Skeletal muscle tissue (tissue), 4 donors: ENCODE measurements around the gene BBS5. TPM values are rescaled to one million over a fixed set of nuclear protein-coding genes. Genes with fewer than 3 reads are reported as not detected.
"Not testable (repeated sequence)": the region's sequence is repeated elsewhere in the genome, so short reads cannot be mapped to it uniquely, and the experiment has no call there.

Experiments
- H3K27ac ChIP-seq: one replicate; pipeline ENCODE4 v1.7.0; 2013; ENCODE audit warnings: mild to moderate bottlenecking, low read depth, low read length, inconsistent platforms
- H3K27me3 ChIP-seq, 3 donors: one replicate each; pipeline ENCODE4 v1.7.0; 2013; ENCODE audit warnings: low read length in 3 of 3; ENCODE audit not compliant: control insufficient read depth in 3 of 3, insufficient read depth in 3 of 3
- H3K36me3 ChIP-seq, 3 donors: one replicate each; pipeline ENCODE4 v1.7.0; 2013; ENCODE audit warnings: low read length in 3 of 3; ENCODE audit not compliant: control insufficient read depth in 3 of 3, insufficient read depth in 3 of 3
- H3K4me1 ChIP-seq, 3 donors: one replicate each; pipeline ENCODE4 v1.7.0; 2013; ENCODE audit warnings: low read length in 3 of 3, mild to moderate bottlenecking in 3 of 3; ENCODE audit not compliant: control insufficient read depth in 3 of 3, insufficient read depth in 3 of 3
- H3K4me3 ChIP-seq, 3 donors: one replicate each; pipeline ENCODE4 v1.7.0; 2013; ENCODE audit warnings: low read length in 3 of 3
- H3K9ac ChIP-seq, 3 donors: one replicate each; pipeline ENCODE4 v1.7.0; 2013; ENCODE audit warnings: low read length in 3 of 3, mild to moderate bottlenecking in 3 of 3, moderate library complexity in 2 of 3, low read depth in 1 of 3
- H3K9me3 ChIP-seq, 3 donors: one replicate each; pipeline ENCODE4 v1.7.0; 2013; ENCODE audit warnings: low read length in 3 of 3; ENCODE audit not compliant: control insufficient read depth in 3 of 3
- total RNA-seq: library from RNA; depleted of rRNA; stranded (reverse); fragments of >200 nt; gene quantifications from one replicate; pipeline ENCODE4 v1.2.3, GENCODE V29; 2014
- donor health status: Osteomylitis.

BBS5 gene
- total RNA-seq: 8.4 TPM

GRCh38 chr2:169479257-169480078, at the start of gene BBS5:
Gene BBS5 (plus strand): TSS chr2:169479494. CDS start chr2:169479554, 60 bp downstream.
- Histone ChIP-seq H3K9ac (peak within 1 kb of the TSS; percentile 82 to 88 (median 88)), H3K36me3 (peaks cover 0 to 18% (median 7%) of the 10 kb centered on the region in 3 donors), H3K9me3 (no peaks in the 10 kb centered on the region), H3K4me1 (peaks cover 7 to 16% (median 15%) of the 10 kb centered on the region in 3 donors), H3K27me3 (no peaks in the 10 kb centered on the region), H3K27ac (peak within 1 kb of the TSS; percentile 67), H3K4me3 (peak within 1 kb of the TSS; percentile 87 to 93 (median 91))

GRCh38 chr2:169431772-169432171, 47.5 kb upstream of the BBS5 start:
- not testable (repeated sequence) for H3K27me3 ChIP-seq, H3K4me1 ChIP-seq, H3K9me3 ChIP-seq, H3K4me3 ChIP-seq, H3K27ac ChIP-seq, H3K9ac ChIP-seq, H3K36me3 ChIP-seq

- not testable (repeated sequence) for H3K27ac ChIP-seq, H3K27me3 ChIP-seq, H3K4me1 ChIP-seq, H3K9ac ChIP-seq, H3K9me3 ChIP-seq, H3K4me3 ChIP-seq, H3K36me3 ChIP-seq
Measured at GRCh38 chr2:169434236-169434635, 45.1 kb upstream of the BBS5 start.

- no peak overlapping the region for H3K27ac ChIP-seq
- H3K9ac ChIP-seq: no peak overlapping the region
- H3K4me3 ChIP-seq: no peak overlapping the region
- peaks cover 0 to 6% (median under 1%) of the 10 kb centered on the region in 3 donors for H3K27me3 ChIP-seq
- no peaks in the 10 kb centered on the region for H3K36me3 ChIP-seq
- no peaks in the 10 kb centered on the region for H3K4me1 ChIP-seq
- H3K9me3 ChIP-seq: no peaks in the 10 kb centered on the region
Measured at GRCh38 chr2:169438466-169439072, 40.7 kb upstream of the BBS5 start.

GRCh38 chr2:169439900-169440299, 39.4 kb upstream of the BBS5 start:
- Histone ChIP-seq H3K9ac (no peak overlapping the region), H3K4me1 (no peaks in the 10 kb centered on the region), H3K36me3 (no peaks in the 10 kb centered on the region), H3K4me3 (no peak overlapping the region), H3K27me3 (peaks cover 0 to 6% (median 0%) of the 10 kb centered on the region in 3 donors), H3K9me3 (no peaks in the 10 kb centered on the region), H3K27ac (no peak overlapping the region)

- H3K9ac ChIP-seq: no peak overlapping the region
Measured at GRCh38 chr2:169446452-169446851, 32.8 kb upstream of the BBS5 start.

GRCh38 chr2:169448316-169448715, 31.0 kb upstream of the BBS5 start:
- no peaks in the 10 kb centered on the region for H3K9me3 ChIP-seq
- no peak overlapping the region for H3K27ac ChIP-seq
- H3K9ac ChIP-seq: no peak overlapping the region
- no peaks in the 10 kb centered on the region for H3K36me3 ChIP-seq
- no peaks in the 10 kb centered on the region for H3K4me1 ChIP-seq
- H3K4me3 ChIP-seq: no peak overlapping the region
- no peaks in the 10 kb centered on the region for H3K27me3 ChIP-seq

More at GRCh38 chr2:169446452-169446851, 32.8 kb upstream of the BBS5 start:
- no peaks in the 10 kb centered on the region for H3K4me1 ChIP-seq
- H3K27ac ChIP-seq: no peak overlapping the region
- no peaks in the 10 kb centered on the region for H3K27me3 ChIP-seq
- H3K36me3 ChIP-seq: no peaks in the 10 kb centered on the region
- no peak overlapping the region for H3K4me3 ChIP-seq
- H3K9me3 ChIP-seq: no peaks in the 10 kb centered on the region

- H3K9me3 ChIP-seq: no peaks in the 10 kb centered on the region
- H3K4me1 ChIP-seq: no peaks in the 10 kb centered on the region
- no peak overlapping the region for H3K27ac ChIP-seq
Measured at GRCh38 chr2:169448865-169449264, 30.4 kb upstream of the BBS5 start.

GRCh38 chr2:169452080-169452479, 27.2 kb upstream of the BBS5 start:
- Histone ChIP-seq H3K4me3 (no peak overlapping the region), H3K27ac (no peak overlapping the region), H3K9ac (no peak overlapping the region), H3K9me3 (no peaks in the 10 kb centered on the region), H3K27me3 (no peaks in the 10 kb centered on the region), H3K4me1 (no peaks in the 10 kb centered on the region), H3K36me3 (no peaks in the 10 kb centered on the region)

More at GRCh38 chr2:169448865-169449264, 30.4 kb upstream of the BBS5 start:
- H3K9ac ChIP-seq: no peak overlapping the region
- no peaks in the 10 kb centered on the region for H3K36me3 ChIP-seq
- no peak overlapping the region for H3K4me3 ChIP-seq
- H3K27me3 ChIP-seq: no peaks in the 10 kb centered on the region

GRCh38 chr2:169453044-169453443, 26.2 kb upstream of the BBS5 start:
- not testable (repeated sequence) for H3K9me3 ChIP-seq, H3K4me1 ChIP-seq, H3K36me3 ChIP-seq, H3K27me3 ChIP-seq, H3K27ac ChIP-seq, H3K9ac ChIP-seq, H3K4me3 ChIP-seq
